Kidney epithelial cell (primary cell): Measurements from ENCODE around the gene CXCL8. TPM values are rescaled to one million over a fixed set of nuclear protein-coding genes. Genes with fewer than 3 reads are reported as not detected.

Source experiments
- DNase-seq: peaks from one replicate; pipeline ENCODE4 v3.0.0-alpha.2; 2010; ENCODE audit warnings: low read depth
- H3K27me3 ChIP-seq: 2 replicates; pipeline ENCODE4 v1.6.0; 2011; ENCODE audit warnings: low read length; ENCODE audit not compliant: control insufficient read depth, insufficient read depth
- H3K36me3 ChIP-seq: 2 replicates; pipeline ENCODE4 v1.5.1; 2011; ENCODE audit warnings: low read length; ENCODE audit not compliant: control insufficient read depth, insufficient read depth
- H3K4me3 ChIP-seq: 2 replicates; pipeline ENCODE4 v1.5.1; 2011; ENCODE audit warnings: low read depth, mild to moderate bottlenecking, control low read depth, low read length
- total RNA-seq: library from RNA; depleted of rRNA; stranded (reverse); fragments of >200 nt; gene quantifications from 2 replicates; pipeline ENCODE4 v1.2.3, GENCODE V29; 2015
- TF ChIP-seq, protein P1 (sequence below): IDR thresholded peaks from 2 replicates; pipeline ENCODE4 v1.5.1; 2011; ENCODE audit warnings: mild to moderate bottlenecking, moderate library complexity, low read length, control low read depth, inconsistent platforms; ENCODE audit not compliant: insufficient read depth, poor library complexity, severe bottlenecking

The CXCL8 gene
- total RNA-seq, 1 donor from 2014 or later = 76.9 TPM

DNA sequence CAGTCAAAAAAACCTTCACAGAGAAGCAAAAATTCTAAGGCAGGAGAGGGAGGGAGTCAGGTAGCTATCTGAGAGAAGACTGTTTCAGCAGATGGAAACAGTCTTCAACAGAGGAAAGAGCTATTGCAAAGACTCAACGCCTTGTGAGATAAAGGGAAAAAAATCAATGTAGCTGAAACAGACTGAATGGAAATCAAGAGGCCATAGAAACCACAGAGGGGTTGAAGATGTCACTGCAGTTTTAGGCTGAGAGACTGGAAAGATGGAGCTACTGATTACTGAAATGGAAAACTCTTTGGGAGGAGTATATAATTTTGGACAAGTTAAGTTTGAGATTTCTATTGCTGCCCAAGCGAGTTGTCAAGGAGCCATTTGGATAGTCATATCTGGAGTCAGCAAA, 28.4 kb upstream of the CXCL8 start:
- no peak for DNase-seq
- Histone ChIP-seq H3K4me3 (no peak overlapping the region), H3K36me3 (no peaks in the 10 kb centered on the region), H3K27me3 (no peaks in the 10 kb centered on the region)
- TF ChIP-seq, protein P1, sequence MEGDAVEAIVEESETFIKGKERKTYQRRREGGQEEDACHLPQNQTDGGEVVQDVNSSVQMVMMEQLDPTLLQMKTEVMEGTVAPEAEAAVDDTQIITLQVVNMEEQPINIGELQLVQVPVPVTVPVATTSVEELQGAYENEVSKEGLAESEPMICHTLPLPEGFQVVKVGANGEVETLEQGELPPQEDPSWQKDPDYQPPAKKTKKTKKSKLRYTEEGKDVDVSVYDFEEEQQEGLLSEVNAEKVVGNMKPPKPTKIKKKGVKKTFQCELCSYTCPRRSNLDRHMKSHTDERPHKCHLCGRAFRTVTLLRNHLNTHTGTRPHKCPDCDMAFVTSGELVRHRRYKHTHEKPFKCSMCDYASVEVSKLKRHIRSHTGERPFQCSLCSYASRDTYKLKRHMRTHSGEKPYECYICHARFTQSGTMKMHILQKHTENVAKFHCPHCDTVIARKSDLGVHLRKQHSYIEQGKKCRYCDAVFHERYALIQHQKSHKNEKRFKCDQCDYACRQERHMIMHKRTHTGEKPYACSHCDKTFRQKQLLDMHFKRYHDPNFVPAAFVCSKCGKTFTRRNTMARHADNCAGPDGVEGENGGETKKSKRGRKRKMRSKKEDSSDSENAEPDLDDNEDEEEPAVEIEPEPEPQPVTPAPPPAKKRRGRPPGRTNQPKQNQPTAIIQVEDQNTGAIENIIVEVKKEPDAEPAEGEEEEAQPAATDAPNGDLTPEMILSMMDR = no peak

DNA sequence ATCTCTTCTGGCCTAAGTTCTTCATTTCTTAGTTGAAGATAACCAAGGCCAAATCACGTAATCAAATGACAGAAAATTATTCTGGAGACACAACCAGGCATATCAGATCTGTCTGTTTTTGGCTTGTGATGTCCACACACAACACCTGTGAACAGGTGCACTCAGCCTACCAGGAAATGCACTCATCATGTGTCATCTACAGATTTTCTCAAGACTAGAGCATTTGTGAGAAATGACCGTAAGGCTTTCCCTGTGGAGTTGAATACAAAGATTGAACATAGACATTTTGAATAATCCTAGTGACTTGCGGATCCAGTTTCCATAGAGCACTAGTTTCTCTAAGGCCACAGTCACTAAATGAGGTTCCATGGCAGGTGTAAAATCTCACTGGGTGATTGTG, 26.7 kb upstream of the CXCL8 start:
- Histone ChIP-seq H3K27me3 (no peaks in the 10 kb centered on the region), H3K4me3 (no peak overlapping the region), H3K36me3 (no peaks in the 10 kb centered on the region)
- no peak for DNase-seq
- TF ChIP-seq, protein P1 = no peak

DNA sequence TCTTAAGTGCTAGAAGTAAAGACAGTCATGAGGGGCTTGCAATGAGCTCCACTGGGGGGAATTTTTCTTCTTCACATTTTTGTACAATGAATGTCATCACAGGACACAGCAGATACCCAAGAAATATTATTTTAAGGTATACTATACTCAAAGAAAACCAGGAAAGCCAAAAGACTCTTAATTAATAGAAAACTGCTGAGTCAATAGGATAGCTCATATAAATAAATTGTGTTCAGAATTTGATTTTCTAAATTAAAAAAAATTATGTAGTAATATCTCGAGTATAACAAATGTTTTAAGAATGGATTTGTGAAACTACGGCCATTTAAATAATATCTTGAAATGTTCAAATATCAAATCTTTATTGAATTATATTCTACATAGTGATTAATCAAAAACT, 25.7 kb upstream of the CXCL8 start:
- no peak overlapping the region for H3K4me3 ChIP-seq
- no peaks in the 10 kb centered on the region for H3K36me3 ChIP-seq
- H3K27me3 ChIP-seq = no peaks in the 10 kb centered on the region
- TF ChIP-seq, protein P1 = no peak
- no peak for DNase-seq

DNA sequence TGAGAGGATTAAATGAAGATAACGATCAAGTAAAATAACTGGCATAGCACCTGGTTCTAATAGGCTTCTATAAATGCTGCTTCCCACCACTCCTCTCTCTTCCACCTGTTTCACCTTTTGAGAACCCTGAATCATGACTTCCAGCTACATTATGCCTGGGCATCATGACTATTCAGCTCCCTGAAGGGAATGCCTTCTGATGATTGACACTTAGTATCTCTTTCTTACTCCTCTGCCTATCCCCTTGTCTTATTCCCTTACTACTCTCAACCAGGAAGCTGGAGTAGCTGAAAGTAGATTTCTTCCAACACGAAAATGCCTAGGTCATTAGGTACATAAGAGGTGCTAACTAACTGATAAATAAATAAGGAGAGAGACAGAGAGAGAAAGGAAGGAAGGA, 24.7 kb upstream of the CXCL8 start:
- Histone ChIP-seq H3K27me3 (no peaks in the 10 kb centered on the region), H3K36me3 (no peaks in the 10 kb centered on the region), H3K4me3 (no peak overlapping the region)
- TF ChIP-seq, protein P1 = no peak
- DNase-seq = no peak

DNA sequence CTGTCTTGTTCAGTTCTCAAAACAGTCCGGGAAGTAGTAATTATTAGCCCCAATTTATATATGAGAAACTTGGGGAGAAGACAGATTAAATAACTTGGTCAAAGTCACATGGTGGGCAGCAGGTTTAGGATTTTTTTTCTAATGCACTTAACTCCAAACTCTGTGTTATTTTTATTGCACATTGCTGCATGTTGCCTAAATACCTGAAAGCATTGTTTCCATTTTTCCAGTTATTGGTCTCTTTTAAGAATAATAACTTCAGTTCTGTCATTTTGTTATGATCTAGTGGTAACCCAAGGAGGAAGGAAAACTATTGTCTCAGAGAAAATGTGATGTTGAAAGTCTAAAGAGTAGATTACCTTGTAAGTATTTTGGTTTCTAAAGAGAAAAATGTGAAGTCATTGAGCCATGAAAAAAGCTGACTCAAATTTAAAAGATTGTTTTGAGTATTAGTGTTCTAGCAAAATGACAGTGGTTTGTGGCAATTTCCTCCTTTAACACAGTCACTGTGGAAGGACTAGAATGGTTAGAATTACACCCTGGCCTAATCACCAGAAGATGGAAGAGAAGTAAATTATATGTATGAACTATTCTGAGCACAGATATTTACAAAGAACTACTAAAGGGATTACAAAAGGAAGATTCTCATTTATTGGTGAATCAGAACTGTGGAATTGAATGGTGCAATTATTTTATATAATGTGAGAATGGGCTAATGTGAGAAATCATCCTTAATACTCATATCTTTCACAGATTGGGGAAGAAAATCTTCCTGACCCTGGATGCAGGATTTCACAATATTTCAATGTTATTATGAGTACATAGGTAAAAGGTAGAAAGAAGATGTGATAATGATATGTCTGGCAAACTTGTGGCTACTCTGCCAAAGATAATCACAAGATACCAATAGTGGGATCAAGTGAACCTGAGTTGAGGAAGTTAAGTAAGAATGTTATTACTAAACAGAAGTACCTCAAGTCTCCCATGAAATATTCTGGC, 21.7 kb upstream of the CXCL8 start:
- TF ChIP-seq, protein P1 = no peak
- Histone ChIP-seq H3K36me3 (no peaks in the 10 kb centered on the region), H3K4me3 (no peak overlapping the region), H3K27me3 (no peaks in the 10 kb centered on the region)
- DNase-seq = no peak
